Measurements from ENCODE around the gene LZTS2. TPM values are rescaled to one million over a fixed set of nuclear protein-coding genes. Genes with fewer than 3 reads are reported as not detected.

The LZTS2 gene
- polyA plus RNA-seq, 1 donor: 72.5 TPM

DNA sequence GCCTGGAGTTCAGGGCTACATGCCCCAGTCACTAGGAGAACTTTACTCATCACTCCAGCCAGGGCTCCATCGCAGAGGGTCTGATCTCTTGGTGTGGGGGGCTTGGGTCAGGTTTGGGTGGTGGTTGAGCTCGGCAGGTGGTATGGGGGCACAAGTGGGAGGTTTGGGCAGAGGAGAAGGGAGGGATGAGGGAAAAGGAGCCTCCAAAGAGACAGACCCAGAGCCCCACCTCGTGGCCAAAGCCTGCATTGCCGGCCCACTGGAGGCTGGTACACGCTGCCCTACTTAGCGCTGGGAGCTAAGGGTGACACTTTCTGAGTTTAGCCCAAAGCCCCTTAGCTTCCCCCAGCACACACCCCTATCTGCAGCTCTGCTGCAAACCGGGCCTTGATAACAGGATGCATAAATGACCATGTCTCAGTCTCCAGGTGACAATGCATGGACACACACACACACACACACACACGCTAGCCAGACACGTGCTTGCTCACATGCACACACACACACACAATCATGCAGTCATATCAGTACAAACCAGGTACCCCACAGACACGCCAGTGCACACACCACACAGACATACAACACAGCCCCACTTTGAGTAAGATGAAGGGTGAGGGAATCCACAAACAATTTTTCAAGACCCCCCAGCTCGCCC lies 14.7 kb downstream of the LZTS2 start:
- peak; percentile 69 for DNase-seq

DNA sequence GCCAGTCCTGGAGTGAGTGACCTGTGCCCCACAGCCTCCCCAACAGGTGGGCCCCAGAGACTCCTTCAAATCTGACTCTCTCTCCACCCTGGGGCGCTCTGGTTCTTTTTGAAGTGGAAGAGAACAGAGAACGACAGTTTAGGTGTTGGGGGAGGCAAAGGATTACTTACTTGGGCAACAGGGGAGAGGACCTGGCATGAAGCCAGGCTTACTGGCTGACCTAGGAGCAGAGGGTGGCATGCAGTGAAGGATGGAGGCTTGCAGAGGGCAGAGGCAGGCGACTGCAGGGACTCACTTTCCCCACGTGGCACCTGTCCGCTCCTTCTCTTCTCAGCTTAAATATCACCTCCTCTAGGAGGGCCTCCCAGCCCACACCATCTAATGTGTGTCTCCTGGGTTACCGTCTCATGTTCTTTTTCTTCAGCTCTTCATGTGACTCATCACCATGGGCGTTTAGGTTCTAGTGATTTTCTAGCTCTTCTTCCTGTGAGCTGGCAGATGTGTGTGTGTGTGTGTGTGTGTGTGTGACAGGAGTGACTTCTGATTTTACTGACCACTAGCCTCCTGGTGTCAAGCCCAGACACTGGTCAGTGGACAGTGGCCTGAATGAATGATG lies 15.5 kb downstream of the LZTS2 start:
- DNase-seq: no peak

DNA sequence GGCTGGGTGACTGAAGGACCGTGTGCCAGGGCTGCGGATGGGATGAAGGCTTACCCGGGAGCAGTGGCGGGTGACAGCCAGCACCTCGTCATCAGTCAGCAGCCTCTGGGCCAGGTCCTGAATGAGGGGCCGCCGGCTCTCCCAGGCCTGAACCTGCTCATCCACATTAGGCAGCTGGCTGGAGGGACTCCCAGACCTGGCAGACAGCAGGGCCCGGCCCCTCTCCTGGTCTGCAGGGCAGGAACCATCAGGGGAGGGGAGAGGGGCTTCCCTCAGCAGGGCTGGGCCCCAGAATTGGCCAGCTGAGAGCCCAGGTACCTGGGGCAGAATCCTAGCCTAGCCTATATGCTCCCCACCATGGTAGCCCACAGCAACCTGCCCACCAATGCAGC lies 16.0 kb downstream of the LZTS2 start:
- no peak for DNase-seq

DNA sequence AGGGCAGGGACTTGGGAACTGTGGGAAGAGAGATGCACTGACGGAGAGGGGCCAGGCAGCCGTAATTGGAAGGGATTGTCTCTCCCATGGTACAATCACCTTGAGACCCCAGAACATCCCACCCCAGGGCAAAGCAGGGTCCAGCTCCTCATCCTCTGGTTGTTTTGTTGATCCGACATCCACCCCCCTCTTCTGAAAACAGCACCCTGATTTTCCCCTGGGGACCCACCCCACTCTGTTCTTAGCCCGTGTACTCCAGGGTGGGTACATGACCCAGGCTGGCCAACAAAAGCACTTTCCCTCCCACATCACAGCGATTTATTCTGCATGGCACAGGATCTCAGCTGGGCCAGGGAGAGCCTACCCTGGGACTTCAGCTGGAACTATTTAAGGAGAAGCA lies 17.2 kb downstream of the LZTS2 start:
- DNase-seq: no peak

DNA sequence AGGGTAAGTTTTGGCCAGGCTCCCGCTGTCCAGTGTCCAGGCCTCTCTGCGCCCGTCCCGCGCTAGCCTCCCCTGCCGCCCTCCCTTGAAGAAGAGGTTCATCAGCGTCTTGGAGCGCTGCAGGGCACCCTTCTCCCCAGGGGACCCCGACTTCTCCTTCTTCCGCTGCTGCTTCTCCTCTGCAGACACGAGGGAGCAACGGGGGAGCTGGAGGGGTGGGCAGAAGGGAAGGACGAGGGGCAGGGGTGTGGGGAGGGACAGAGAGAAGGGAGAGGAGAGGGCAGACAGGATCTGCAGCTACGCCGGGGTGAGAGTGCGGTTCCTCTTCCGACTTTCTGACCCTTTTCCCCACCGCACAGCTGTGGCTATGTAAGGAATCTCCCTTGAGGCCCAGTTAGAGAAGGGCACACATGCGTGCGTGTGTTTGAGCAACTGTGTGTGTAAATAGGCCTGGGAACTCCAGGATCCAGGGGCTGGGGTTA lies 18.6 kb downstream of the LZTS2 start:
- no peak for DNase-seq

DNA sequence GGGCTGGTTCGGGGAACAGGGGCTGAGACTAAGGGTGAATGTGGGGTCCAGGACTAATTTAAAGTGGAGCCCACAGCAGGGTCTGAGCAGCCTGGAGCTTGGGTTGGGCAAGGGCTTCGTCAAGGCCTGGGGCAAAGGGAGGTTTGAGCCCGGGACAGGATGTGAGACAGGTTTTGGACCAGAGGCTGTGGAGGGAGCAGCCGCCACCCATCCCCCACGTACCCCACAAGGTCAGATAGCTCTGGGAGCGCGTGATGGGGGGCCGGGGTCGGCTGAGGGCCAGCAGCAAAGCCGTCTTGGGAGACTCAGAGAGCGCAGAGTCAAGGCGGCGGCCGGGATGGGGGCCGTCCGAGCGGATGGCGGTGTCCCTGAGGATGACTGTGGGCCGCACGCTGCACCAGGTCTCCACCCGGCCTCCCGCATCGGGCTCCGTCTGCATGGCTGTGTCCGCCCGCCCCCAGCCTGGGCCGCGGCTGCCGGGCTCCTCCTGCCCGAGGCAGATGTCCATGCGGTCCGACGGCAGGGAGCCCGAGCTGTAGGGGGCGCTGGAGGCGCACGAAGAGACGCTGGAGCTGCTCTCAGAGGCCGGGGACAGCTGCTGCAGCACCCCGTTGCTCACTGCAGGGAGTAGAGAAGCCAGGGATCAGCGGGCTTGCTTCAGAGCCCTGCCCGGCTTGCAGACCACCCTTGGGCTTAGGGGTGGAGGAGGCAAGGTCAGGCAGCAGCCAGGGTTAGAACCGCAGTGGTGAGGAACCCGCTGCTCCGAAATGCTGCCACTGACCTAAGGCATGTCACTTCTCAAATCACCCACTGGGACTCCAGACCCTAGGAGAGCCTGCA lies 19.2 kb downstream of the LZTS2 start:
- DNase-seq: peak; percentile 71

DNA sequence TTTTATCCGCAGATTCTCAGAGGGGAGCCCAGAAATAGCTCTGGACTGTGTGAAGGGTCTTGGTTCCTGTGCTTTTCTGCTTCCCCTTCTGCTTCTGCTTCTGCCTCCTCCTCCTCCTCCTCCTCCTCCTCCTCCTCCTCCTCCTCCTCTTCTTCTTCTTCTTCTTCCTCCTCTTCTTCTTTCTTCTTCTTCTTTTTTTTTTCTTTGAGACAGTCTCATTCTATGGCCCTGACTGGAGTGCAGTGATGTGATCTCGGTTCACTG lies 19.8 kb downstream of the LZTS2 start:
- DNase-seq: no peak

DNA sequence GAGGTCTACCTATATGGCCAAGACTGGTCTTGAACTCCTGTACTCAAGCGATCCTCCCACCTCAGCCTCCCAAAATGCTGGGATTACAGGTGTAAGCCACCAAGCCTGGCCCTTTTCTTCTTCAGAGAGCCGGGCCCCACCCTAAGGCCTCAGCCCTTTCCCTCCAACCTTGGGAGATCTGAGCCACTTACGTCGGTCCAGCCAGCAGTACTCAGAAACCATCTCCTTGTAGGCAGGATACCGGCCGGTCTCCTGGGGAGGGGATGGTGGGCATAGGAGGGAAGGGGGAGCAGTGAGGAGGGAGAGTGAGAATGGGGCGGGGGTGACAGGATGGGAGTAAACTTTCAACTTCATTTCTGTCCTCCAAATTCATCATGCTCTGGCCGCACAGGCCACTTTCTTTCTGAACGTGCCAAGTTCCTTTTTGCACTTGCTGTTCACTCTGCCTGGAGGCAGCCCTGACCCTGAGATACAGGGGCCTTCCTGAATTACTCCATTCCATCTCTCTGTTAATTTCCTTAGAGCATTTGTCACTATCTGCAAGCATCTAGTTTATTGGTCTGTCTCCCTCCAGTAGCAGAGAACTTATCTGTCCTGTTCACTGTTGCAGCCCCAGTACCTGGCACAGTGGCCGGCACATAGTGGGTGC lies 20.9 kb downstream of the LZTS2 start:
- no peak for DNase-seq

DNA sequence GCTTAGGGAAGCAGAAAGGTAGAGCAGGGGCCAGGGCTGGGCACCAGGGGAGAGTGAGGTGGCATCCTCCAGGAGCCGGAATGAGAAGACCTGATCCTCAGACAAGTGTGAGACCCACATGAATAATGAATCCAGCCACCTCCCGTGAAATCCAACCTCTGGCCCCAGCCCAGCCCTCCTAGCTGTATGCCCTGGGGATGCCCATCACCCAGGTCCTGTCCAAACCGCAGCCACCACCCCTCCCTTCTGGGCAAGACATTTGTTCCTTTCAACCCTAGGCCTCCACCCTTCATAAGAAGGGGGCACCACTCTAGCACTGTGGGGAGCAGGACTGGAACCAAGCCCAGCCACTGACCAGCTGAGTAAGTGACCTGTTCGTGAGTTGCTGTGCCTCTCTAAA lies 21.6 kb downstream of the LZTS2 start:
- no peak for DNase-seq

DNA sequence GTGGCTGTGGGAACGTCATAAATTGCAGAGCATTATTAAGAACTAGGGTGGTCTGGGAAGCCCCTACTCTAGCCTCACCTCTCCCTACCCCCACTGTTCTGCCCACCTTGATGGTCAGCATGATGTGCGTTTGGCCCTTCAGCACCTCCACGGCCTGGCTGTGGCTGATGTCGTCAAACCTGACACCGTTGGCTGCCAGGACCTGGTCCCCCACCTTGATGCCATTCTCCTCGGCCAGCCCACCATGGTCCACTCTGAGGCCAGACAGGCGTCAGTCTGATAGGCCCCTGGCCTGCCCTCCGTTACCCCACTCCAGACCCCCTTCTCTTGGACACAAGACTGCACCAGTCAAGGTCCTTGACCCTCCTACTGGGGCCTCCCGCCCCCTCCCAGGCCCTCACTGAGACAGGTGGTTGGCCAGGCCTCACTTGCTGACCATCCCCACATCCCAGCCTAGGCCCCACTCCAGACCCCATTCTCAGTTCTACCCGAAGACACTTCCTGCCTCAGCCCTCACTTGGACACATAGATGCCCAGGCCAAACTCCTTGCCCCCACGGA lies 22.2 kb downstream of the LZTS2 start:
- DNase-seq: no peak

DNA sequence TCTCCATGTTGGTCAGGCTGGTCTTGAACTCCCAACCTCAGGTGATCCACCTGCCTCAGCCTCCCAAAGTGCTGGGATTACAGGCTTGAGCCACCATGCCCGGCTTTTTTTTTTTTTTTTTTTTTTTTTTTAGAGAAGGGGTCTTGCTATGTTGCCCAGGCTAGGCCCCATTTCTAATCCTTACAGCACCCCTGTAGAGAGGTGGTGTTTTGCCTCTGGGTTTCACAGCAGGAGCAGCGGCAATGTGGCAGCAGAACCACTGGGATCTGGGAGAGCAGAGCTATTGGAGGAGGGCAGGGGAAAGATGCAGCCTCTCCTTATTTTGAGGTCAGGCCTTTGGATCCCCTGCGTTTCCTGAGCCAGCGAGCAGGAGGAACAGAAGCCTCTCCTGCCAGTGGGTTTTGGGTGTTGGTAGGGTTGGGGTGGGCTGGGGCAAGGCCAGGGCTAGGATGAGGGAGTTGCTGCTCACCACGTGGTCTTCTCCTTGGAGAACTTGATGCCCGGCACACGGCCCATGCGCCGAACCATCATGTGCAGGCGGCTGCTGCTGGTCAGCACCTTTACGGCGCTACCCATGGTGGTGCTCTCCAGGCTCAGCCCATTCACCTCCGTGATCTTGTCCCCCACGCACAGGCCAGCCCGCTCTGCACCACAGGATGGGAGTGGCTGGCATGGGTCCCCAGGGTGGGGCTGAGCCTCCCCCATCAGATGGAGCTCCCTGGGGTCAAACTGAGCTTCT lies 23.5 kb downstream of the LZTS2 start:
- no peak for DNase-seq

DNA sequence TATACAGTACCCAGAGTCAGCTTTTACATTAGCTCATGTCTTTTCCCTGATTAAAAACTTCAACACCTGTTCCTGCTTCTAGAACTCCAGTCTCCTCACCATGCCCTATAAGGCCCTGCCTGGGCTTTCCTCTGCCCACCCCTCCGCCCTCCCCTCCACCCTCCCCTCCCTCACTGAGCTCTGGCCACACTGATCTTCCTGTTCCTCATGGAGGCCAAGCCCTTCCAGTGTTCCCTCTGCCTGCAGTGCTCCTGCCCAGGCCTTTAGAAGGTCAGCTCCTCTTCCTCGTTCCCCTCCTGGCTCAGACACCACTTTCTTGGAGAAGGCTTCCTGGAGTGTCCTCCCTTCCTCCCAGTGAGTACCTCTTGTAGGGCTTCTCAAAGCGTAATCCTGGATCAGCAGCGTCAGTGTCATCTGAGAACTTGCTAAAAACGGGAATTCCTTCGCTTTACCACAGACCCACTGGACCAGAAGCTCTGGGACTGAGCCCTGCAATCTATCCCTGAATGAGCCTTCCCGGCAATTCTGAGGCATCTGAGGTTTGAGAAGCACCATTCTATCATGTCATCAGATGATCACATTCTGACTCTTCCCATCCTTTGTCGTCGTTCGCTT lies 27.6 kb downstream of the LZTS2 start:
- DNase-seq: no peak

DNA sequence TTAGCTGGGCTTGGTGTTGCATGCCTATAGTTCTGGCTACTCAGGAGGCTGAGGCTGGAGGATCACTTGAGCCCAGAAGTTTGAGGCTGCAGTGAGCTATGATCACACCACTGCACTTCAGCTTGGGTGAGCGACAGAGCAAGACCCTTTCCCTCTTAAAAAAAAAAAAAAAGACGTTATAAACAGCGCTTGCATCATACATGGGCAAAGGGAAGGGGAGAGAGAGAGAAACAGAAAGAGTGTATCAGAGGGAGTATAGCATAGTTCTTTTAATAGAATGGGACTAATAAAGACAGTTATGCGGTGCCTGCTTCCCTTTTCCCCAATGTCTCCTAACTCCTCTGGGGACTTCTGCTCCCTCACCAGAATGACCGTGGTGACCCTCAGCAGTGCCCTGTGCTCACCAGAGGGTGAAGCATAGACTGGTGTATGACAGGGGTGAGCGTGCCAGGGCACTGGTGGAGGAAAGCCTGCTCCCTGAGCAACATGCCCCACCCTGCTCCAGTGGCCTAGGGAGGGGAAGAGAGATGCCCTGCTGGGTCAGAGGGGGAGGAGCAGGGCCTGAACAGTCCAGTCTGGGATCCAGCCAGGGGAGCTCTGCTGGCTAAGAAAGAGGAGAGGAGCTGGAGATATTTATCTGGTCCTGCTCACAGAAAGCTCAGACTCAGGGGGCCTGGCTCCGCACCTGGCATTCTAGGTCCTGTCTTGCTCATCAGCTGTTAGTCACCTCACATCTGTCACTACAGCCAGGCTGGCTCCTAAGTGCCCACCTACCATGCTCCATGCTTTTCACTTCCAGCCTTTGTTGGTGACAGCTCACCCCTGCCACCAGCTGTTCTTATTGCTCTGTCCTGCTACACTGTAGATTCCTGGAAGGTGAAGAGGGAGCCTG lies 29.1 kb downstream of the LZTS2 start:
- no peak for DNase-seq

DNA sequence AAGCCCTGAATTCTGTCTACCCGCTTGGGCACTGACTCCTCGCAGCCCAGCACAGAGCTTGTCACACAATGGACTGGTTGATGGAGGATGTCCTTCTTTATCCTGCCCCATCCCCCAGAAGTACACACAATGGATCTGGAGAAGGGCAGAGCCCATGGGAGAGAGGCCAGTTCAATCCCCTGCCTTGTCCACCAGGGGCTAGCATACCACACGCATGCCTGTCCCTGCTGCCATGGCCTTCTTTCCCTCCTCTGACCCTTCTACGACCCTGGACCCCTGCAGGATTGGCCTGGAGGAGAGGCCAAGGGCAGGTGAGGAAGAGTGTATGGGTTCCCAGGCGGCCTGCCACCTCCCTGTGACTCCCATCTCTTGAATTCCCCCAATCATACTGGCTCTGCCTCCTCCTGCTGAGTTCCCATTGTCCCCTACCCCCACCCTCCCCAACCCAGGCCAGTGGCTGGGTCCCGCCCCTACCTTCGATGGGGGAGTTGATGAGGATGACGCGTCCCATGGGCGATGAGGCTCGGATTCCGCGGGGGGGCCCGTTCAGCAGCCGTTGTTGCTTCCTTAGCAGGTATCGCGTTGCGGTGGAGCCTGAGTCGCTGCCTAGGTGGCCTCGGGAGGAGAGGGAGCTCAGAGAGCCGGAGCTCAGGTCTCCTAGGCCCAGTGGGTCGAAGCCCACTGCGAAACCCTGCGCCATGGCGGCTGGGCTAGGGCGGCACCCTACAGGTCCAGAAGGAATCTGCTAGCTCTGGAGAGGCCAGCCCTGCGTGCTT lies 30.1 kb downstream of the LZTS2 start:
- DNase-seq: no peak

DNA sequence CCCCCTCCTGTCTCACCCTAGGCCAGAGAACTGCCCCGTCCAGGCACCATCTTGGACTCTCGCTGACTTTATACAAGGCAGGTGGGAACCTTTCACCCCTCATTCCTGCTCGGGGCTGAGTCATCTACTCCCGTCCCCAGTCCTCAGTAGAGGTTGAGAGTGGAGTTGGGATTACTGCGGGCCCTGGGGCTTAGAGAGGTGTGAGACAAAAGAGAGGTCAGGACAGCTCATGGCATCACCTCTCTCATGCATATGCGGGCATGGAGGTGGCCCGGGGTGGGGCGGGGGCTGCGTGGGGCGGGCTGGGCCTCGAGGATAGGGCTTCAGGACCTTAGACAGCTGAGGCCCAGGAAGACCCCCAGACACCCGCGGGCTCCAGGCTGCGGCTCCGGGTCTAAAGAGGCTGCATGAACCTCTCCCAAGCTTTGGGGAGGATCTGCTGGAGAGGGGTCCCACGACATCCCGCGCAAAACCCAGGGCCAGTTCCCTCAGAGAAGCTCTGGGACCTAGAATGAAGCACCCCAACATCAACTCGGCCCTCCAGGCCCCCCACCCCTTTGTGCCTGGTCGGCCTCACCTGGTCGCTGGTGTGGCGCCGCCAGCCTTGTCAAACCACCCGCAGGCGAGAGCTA lies 31.0 kb downstream of the LZTS2 start:
- DNase-seq: no peak

DNA sequence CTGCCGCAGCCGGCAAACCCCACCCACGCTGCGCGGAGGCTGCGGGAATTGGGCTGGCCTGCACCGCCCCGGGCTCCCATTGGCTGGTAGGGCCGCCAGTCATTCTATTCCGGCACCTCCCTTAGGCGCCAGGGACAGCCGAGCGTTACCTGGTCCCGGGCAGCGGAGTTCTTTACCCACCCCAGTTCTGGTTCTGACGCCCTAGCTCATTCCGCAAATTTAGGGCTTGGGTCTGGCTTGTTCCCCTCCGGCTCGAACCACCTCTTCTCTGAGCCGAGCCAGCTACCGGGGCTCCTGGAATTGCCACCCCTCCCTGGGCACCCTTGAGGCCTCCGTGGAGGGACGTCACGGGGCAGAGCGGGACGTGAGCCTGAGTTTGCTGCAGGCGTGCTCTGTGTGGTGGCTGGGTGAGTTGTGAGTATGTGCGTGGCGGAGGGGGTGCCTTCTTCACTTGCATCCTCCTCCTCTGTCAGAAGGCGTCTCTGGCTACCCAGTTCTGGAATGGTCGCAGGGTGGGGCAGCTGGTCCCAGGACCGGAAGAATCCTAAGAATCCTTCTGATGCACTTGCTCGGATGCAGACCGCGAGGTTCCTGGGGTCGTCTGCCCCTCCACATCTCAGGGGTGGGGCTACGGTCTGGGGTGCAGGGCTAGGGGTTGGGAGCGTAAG lies 31.7 kb downstream of the LZTS2 start, which contains the start of the genes PDZD7 and SFXN3:
Gene PDZD7, minus strand, starts transcription at position 2 of the 668 bp plus-strand sequence. CDS start 910 bp downstream, outside the sequence.
Gene SFXN3, plus strand, starts transcription at position 107 of the 668 bp plus-strand sequence. CDS start 3,461 bp downstream, outside the sequence.
- peak; percentile 89 for DNase-seq

DNA sequence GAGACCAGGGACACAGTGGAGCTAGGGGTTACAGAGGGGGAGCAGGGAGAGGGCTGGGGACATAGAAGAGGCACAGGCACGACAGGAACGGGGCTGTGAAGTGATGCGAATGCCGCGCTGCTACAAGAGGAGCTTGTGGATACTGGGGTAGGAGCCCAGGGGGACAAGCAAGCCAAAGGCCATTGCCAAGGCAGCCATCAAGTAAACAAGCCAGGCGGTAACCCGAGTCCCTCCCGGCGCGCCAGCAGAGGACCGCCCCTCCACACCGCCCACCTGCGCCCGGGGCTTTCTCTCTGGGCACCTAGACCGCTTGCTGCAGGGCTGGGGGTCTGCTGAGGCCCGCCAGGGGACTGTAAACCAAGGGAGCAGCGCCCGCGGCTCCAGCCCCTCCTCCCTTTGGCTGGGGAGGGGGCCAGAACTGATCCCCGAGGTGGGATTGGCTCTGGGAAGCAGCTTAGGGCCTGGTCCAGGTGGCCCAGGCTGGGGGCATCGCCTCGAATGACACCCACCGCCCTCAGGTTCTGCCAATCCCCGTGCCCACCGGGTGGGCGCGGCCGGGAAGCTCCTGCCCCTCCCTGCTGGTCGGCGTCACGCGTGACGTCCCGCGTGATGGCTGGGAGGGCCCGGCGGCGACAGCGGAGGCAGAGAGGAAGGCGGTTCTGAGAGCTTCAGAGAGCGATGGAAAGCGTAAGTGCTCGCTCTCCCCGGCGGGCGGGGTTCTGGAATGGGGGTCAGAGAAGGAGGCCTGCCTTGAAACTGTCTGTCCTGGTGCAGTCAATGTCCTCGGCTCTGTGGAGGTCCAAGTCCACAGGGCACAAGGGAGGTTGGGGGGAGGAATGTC lies 32.4 kb downstream of the LZTS2 start:
- peak; percentile 89 for DNase-seq

Data from hindlimb muscle (tissue), 1 donor.